GM12891 (cell line): ENCODE data around the gene CDH4.

Experiments used
- POLR2A ChIP-seq: IDR thresholded peaks from 2 replicates; pipeline ENCODE4 v1.6.1; 2011; ENCODE audit warnings: low read depth, low read length, control low read depth
- POLR2AphosphoS5 ChIP-seq: IDR thresholded peaks from 2 replicates; pipeline ENCODE4 v1.6.1; 2011; ENCODE audit warnings: low read depth, low read length, control low read depth

GRCh38 chr20:61950641-61951071 lies 698.6 kb downstream of the CDH4 start:
- no peak for TF ChIP-seq POLR2AphosphoS5
- TF ChIP-seq POLR2A: no peak
